NOMO-1 treated with dmso at 0.1 percent for 144 hours (cell line): Measurements from ENCODE around the gene NLGN1.
"Not testable (repeated sequence)": the region's sequence is repeated elsewhere in the genome, so short reads cannot be mapped to it uniquely, and the experiment has no call there.

Experiments used
- DNase-seq: peaks from one replicate; lab custom pipeline; 2025; ENCODE audit not compliant: unreplicated experiment; lab: John Stamatoyannopoulos, UW

NLGN1 gene

GRCh38 chr3:173429527-173429926 is 32.0 kb downstream of the NLGN1 start:
- DNase-seq, result no peak

DNA sequence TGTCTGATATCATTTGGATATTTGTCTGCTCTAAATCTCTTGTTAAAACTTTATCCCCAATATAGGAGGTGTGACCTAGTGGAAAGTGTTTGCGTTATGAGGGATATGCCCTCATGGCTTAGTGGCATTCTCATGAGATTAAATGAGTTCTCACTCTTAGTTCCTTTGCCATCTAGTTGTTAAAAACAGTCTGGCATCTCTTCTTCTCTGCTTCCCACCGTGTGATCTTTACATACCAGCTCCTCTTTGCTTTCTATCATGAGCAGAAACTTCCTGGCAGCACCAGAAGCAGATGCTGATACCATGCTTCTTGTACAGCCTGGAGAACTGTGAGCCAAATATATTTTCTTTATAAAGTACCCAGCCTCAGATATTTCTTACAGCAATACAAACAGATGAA is 33.0 kb downstream of the NLGN1 start:
- no peak for DNase-seq

DNA sequence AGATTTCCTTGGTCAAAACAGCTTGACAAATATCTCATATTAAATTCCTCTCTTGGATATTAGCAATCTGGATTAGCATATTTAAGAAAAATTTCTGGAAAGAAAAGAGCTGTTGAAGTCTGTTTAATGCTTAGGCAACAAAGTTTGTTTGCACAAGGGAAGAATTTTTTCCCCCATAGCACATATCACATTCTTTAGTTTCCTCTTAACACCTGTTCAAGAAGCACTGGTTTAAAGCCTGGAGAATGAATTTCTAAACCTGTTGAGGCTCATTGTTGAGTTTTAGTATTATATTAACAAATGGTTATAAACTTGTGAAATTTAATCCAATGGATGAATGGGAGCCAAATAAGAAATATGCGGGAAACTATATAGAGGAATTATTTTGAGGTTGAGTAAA is 41.5 kb downstream of the NLGN1 start:
- DNase-seq, result no peak

DNA sequence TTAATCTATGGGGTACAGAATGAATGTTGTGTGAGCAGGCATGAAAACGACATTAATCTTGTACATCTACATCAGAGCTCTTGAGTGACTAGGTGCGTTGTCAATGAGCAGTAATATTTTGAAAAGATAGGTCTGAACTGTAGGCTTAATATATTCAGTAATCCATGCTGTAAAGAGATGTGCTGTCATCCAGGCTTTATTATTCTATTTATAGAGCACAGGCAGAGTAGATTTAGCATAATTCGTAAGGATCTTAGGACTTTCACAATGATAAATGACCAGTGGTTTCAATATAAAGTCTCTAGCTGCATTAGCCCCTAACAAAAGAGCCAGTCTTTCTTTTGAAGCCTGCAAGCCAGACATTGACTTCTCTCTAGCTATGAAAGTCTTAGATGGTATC is 43.0 kb downstream of the NLGN1 start:
- no peak for DNase-seq

- DNase-seq, result not testable (repeated sequence)
Measured at GRCh38 chr3:173451561-173451960, 54.0 kb downstream of the NLGN1 start.

- no peak for DNase-seq
Measured at GRCh38 chr3:173463250-173463649, 65.7 kb downstream of the NLGN1 start.

DNA sequence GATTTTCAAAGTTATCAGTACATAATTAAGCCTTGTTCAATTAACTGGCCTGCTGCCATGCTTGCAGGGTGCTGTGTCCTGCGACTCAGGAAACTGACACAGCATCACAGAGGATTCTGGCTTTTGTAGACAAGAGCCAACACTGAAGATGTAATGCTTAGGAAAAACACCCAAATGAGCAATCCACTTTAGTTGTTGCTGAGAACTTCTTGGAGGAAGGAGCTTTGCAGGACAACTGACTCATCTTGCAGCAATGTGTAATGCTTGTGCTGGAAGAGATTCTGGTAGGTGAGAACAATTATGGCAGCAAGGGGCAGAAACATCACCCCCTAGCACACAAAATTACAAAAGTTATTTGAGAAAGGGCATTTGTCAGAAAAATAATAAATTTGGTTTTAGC is 67.6 kb downstream of the NLGN1 start:
- no peak for DNase-seq

- no peak for DNase-seq
Measured at GRCh38 chr3:173465898-173466678, 68.5 kb downstream of the NLGN1 start.

- DNase-seq, result no peak
Measured at GRCh38 chr3:173467501-173467900, 70.0 kb downstream of the NLGN1 start.

GRCh38 chr3:173473237-173473636 is 75.7 kb downstream of the NLGN1 start:
- DNase-seq, result no peak

GRCh38 chr3:173479301-173479700 is 81.8 kb downstream of the NLGN1 start:
- DNase-seq, result no peak

- no peak for DNase-seq
Measured at GRCh38 chr3:173501931-173502489, 104.5 kb downstream of the NLGN1 start.

GRCh38 chr3:173502983-173503568 is 105.5 kb downstream of the NLGN1 start:
- DNase-seq, result no peak

GRCh38 chr3:173510565-173510964 is 113.0 kb downstream of the NLGN1 start:
- DNase-seq, result no peak

DNA sequence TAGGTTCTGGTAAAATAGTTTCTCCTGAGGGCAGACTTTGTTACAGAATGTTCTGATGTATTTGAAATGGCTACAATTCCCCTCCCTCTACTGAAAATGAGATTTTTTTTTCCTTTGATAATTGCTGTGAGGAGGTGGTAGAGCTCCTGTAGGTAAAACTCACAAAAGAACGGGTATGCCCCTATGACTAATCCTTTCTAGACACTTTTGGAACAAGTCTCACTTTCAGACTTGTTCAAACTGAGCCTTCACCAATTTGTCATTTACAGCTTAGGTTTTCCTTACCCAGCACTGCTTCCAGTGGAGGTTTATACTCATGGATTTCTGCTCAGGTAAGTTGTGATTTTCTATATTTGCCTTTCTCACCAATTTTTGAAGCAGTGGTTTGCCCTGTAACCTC is 115.6 kb downstream of the NLGN1 start:
- DNase-seq, result no peak

- DNase-seq, result no peak
Measured at GRCh38 chr3:173529062-173529711, 131.6 kb downstream of the NLGN1 start.

DNA sequence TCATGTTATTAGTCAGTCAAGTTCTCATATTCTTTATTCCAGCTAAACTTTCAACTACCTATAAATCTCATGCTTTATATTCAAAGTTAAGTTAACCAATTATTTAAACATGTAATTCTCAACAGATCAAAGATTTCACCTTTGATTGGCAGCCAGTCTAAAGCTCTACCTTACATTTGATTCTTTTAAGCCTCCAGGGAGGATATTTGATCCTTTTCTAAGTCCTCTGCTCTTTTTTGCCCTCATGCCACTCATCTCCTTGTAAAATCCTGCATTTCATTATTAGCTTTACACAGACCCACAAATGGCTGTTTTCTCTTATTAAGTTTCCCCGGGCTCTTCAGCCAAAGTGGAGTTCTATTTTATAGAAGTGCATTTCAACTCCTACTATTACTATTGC is 134.1 kb downstream of the NLGN1 start:
- no peak for DNase-seq

DNA sequence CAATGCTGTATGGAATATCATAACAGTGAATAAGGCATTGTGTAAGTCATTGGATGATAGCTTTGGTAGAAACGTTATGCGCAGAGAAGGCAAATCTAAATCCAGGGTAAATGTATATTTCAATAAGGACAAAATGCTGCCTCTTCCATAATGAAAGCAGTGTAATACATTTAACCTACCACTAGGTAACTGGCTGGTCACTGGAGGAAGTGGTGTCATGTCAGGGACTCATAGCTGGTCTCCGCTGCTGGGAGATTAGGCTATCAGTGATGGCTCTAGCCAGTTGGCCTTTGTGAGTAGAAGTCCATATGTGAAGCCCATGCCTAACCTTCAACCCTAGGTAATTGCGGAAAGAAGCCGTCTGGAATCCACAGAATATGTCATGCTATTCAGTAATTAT is 140.9 kb downstream of the NLGN1 start:
- no peak for DNase-seq

DNA sequence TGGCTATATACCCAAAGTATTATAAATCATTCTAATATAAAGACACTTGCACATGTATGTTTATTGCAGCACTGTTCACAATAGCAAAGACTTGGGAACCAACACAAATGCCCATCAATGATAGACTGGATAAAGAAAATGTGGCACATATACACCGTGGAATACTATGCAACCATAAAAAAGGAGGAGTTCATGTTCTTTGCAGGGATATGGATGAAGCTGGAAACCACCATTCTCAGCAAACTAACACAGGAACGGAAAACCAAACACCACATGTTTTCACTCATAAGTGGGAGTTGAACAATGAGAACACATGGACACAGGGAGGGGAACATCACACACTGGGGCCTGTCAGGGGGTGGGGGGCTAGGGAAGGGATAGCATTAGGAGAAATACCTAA is 148.0 kb downstream of the NLGN1 start:
- not testable (repeated sequence) for DNase-seq

DNA sequence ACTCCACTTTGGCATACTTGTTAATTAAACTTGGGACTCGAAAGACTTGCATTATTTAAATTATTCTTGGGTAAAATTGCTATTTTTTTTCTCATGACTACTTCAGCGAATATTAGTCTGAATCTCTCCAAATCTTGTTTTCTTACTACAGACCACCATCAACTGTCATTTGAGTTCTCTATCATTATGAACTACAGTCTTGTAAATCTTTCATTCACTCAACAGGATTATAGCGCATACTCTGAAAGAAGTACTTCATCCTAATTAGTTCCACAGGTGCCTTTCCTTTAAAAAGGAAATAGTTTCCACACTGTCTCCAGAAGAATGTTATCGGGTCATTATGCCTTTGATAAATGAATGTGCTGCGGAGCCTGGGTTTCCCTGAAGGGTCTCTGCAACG is 149.5 kb downstream of the NLGN1 start:
- no peak for DNase-seq

DNA sequence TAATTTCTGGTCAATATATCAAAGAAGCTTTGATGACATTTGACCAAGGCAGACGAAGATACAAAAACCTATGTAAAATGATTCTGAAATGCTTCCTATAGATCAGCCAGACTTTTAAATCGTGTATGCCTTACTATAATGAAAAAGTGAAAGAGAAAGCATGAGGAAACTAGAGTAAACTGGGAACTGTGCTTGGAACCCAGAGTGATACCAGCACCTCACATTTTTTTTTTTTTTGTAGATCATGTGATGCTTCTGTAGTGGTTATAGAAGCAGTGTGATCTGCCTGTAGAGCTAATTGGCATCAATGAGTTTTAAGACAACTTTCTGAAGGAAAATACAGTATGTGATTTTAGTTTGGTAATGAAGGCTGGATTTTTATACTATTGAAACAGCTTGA is 150.7 kb downstream of the NLGN1 start:
- no peak for DNase-seq

DNA sequence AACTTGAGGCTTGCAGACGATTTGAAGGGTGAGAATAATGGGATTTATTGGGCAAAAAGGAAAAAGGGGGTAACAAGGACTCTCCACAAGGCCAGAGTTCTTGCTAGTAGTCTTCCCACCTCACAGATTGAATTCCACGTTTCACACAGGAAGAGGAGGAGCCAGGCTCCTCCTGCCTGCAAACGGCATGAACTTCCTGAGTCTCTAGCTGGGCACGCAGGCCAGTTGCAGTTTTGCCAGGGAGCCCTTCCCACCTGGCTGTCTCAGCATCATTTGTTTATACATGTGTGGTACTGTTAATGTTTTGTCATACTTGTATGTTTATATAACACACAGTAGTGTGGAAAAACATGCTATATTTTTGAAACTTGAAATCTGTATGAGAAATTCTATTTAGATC is 155.0 kb downstream of the NLGN1 start:
- no peak for DNase-seq
